Testis (tissue), 2 donors: ENCODE measurements around the gene SH2D3A.

Experiments used
- CTCF ChIP-seq, 3 experiments: fragments of 450-650 bp in 2 of 3; fragments of 200-600 bp in 1 of 3; sonication (generic) in 1 of 3; IDR thresholded peaks; one replicate each; pipeline ENCODE4 v1.5.1; 2016 to 2019; ENCODE audit warnings: antibody characterized with exemption in 3 of 3, mild to moderate bottlenecking in 2 of 3, moderate library complexity in 1 of 3
- POLR2A ChIP-seq: fragments of 450-650 bp; IDR thresholded peaks from one replicate; pipeline ENCODE4 v1.6.1; 2017; ENCODE audit warnings: antibody characterized with exemption, mild to moderate bottlenecking, moderate library complexity

- TF ChIP-seq CTCF (IDR thresholded peaks at IDR 0.05) (no peak), POLR2A (no peak)
Measured at GRCh38 chr19:6738787-6739389, 28.3 kb downstream of the SH2D3A start.
